GM12875 (cell line): ENCODE data around the gene MVB12B.

Source experiments
- H3K4me3 ChIP-seq: one replicate; pipeline ENCODE4 v1.5.1; 2011; ENCODE audit warnings: low read depth, low read length, control low read depth
- TF ChIP-seq, protein P1 (sequence below): IDR thresholded peaks from 2 replicates; pipeline ENCODE4 v1.5.1; 2011; ENCODE audit warnings: low read depth, mild to moderate bottlenecking, control low read depth, inconsistent platforms, low read length, moderate library complexity, borderline replicate concordance; ENCODE audit not compliant: insufficient read depth

Gene MVB12B

DNA sequence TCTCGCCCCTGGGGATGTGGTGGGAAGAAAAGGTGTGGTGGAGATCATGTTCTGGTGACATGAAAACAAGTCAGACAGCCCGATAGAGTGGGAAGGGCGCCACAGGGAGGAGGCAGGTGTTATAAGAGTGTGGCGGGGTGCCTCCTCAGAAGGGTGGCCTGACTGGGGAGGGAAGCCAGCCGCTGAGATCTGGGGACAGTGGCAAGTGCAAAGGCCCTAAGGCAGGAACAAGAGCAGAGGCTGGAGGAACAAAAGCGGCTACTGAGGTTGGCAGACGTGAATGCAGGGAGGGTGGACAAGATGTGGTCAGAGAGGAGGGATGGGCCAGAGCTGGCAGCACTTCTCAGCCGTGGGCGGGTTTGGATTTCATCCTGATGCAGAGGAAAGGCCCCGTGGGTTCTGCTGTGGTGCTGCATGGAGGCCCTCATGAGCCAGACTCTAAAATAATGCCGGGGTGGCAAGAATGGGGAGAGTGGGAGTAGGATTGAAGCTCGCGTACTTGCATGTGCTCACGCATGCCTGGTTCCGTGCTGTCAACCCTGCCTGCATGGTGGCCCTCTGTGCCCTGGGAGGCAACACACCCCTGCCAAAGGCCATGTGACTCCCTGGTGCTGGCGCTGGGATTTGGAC lies 89.2 kb downstream of the MVB12B start:
- no peak overlapping the region for H3K4me3 ChIP-seq

DNA sequence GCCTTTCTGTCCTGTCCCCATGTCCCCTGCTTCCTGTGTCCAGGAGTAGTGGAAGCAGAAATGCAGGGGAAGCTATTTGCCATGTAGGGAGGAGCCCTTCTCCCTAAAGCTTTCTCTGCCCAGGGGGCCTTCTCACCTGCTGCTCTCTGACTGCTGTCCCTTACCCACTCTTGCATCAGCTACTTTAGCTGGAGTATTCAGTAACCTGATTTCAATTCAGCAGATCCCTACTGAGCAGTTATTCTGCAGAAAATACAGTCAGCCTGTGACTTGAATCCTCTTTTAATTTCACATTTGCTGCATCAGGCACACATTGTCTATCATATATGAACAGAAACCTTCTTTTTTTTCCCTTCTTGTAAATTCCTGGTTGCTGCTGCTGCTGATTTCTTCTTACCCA lies 90.4 kb downstream of the MVB12B start:
- H3K4me3 ChIP-seq: no peak overlapping the region
- TF ChIP-seq, protein P1, sequence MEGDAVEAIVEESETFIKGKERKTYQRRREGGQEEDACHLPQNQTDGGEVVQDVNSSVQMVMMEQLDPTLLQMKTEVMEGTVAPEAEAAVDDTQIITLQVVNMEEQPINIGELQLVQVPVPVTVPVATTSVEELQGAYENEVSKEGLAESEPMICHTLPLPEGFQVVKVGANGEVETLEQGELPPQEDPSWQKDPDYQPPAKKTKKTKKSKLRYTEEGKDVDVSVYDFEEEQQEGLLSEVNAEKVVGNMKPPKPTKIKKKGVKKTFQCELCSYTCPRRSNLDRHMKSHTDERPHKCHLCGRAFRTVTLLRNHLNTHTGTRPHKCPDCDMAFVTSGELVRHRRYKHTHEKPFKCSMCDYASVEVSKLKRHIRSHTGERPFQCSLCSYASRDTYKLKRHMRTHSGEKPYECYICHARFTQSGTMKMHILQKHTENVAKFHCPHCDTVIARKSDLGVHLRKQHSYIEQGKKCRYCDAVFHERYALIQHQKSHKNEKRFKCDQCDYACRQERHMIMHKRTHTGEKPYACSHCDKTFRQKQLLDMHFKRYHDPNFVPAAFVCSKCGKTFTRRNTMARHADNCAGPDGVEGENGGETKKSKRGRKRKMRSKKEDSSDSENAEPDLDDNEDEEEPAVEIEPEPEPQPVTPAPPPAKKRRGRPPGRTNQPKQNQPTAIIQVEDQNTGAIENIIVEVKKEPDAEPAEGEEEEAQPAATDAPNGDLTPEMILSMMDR: no peak

More for the DNA sequence above, 89.2 kb downstream of the MVB12B start:
- TF ChIP-seq, protein P1: no peak

DNA sequence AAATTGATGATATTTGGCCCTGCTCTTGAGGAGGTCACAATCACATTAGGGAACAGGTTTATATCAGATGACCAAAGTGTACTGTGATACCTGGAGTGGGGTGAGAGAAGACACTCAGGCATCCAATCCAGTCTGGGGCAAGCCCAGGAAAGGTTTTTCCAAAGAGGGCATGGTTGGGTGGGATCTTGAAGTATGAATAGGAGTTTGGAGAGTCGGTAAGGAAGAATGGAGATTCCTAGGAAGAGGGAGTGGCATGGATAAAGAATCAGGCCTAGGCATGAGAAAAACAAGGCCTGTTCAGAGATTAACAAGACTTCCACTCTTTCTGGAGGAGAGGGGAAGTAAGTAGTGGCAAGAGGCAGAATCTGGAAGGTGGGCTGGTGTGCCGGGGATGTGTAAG lies 91.1 kb downstream of the MVB12B start:
- H3K4me3 ChIP-seq: no peak overlapping the region
- TF ChIP-seq, protein P1: no peak

DNA sequence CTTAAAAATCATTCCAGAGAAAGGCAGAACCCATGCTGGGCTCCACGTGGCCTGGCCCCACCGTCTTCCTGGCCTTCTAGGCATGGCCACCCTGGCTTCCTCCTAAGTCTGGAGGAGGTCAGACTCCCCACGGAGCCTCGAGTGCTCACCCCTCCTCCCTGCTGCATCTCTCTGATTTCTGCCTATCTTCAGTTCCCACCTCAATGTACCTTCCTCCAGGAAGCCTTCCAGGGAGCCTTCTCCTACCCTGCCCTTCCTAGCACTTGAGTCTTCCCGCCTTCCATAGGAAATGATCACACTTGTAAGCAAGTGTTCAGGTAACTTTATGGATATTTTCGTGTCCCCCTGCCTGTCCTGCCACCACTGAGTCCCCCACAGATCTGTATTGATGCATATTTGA lies 92.0 kb downstream of the MVB12B start:
- TF ChIP-seq, protein P1: no peak
- H3K4me3 ChIP-seq: no peak overlapping the region

DNA sequence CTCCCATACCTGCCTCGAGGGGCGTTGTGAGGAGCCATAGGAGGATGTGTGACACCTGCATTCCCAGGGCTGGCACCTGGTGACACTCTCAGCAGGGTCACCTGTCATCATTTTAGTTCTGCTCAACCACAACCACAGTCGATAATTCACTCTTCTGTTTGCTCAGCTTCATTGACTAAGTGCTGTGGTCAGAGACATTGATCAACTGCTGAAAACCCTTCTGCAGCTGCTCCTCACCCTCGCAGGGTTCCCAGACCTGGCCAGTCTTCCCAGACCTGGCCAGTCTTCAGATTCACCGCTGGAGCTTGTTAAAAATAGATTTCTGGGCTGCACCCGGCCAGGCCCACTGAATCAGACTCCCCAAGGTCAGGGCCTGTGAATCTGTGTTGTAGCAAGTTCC lies 92.8 kb downstream of the MVB12B start:
- TF ChIP-seq, protein P1: no peak
- H3K4me3 ChIP-seq: no peak overlapping the region

DNA sequence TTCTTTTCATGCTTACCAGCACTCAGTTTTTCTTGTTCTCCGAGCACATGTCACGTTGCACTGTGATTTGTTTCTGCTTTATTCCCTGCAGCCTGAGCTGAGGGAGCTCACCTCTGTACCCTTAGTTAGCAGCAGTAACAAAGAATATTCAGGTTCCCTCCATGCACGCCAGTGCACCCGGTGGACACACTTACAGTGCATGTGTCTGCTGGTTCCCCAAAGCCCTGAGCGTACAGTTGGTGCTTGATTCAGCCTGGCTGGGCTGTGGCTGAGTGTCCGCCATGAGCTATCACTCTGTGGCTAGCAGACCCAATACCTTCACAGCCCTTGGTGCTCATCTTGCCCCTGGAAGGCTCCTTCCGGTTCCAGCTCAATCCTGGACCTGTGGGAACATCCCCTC lies 93.5 kb downstream of the MVB12B start:
- TF ChIP-seq, protein P1: no peak
- no peak overlapping the region for H3K4me3 ChIP-seq
